Measurements from ENCODE around the gene GNA12.
A peak's percentile ranks its signal among the peaks of the same experiment; 100 is the strongest.
"Not testable (repeated sequence)": the region's sequence is repeated elsewhere in the genome, so short reads cannot be mapped to it uniquely, and the experiment has no call there.

GNA12 gene

GRCh38 chr7:2751086-2751485 lies 93.0 kb downstream of the GNA12 start:
- DNase-seq (ENCODE audit: low read depth): no peak

- DNase-seq (ENCODE audit: low read depth): no peak
These were observed 94.1 kb downstream of the GNA12 start for GRCh38 chr7:2750004-2750407.

GRCh38 chr7:2748684-2749083 lies 95.4 kb downstream of the GNA12 start:
- not testable (repeated sequence) for DNase-seq (ENCODE audit: low read depth)

GRCh38 chr7:2743523-2744185 lies 100.5 kb downstream of the GNA12 start:
- DNase-seq (ENCODE audit: low read depth): not testable (repeated sequence)

- no peak for DNase-seq (ENCODE audit: low read depth)
These were observed 105.2 kb downstream of the GNA12 start for GRCh38 chr7:2738766-2739549.

GRCh38 chr7:2737771-2738540 lies 106.2 kb downstream of the GNA12 start:
- DNase-seq (ENCODE audit: low read depth): peak; percentile 38

- DNase-seq (ENCODE audit: low read depth): not testable (repeated sequence)
These were observed 106.9 kb downstream of the GNA12 start for GRCh38 chr7:2737005-2737743.

- no peak for DNase-seq (ENCODE audit: low read depth)
These were observed 107.6 kb downstream of the GNA12 start for GRCh38 chr7:2736411-2736914.

GRCh38 chr7:2735744-2736143 lies 108.4 kb downstream of the GNA12 start:
- DNase-seq (ENCODE audit: low read depth): no peak

GRCh38 chr7:2734751-2735571 lies 109.1 kb downstream of the GNA12 start:
- DNase-seq (ENCODE audit: low read depth): no peak

GRCh38 chr7:2734084-2734686 lies 109.9 kb downstream of the GNA12 start:
- DNase-seq (ENCODE audit: low read depth): no peak

- DNase-seq (ENCODE audit: low read depth): peak; percentile 72
These were observed 111.0 kb downstream of the GNA12 start for GRCh38 chr7:2732959-2733584.

- no peak for DNase-seq (ENCODE audit: low read depth)
These were observed 111.7 kb downstream of the GNA12 start for GRCh38 chr7:2732388-2732787.

- no peak for DNase-seq (ENCODE audit: low read depth)
These were observed 113.0 kb downstream of the GNA12 start for GRCh38 chr7:2730846-2731770.

GRCh38 chr7:2729893-2730716 lies 114.0 kb downstream of the GNA12 start:
- DNase-seq (ENCODE audit: low read depth): peak; percentile 81

GRCh38 chr7:2729031-2729892 lies 114.8 kb downstream of the GNA12 start:
- DNase-seq (ENCODE audit: low read depth): no peak
